ENCODE measurements around the gene GRIK4. TPM values are rescaled to one million over a fixed set of nuclear protein-coding genes. Genes with fewer than 3 reads are reported as not detected.

The GRIK4 gene
- total and polyA plus RNA-seq, 2 of the 4 experiments (the other 2 are of a cell fraction) = 0.18 to 0.38 TPM

- Histone ChIP-seq H3K4me1 (ENCODE audit: control insufficient read depth, insufficient read depth, low read length) (no peaks in the 10 kb centered on the region), H2AFZ (replicated peaks; ENCODE audit: low read length, poor library complexity) (no peak overlapping the region), H4K5ac (ENCODE audit: low read depth, low read length) (no peak overlapping the region), H3K9me1 (ENCODE audit: insufficient read depth, low read length) (no peaks in the 10 kb centered on the region), H3K23ac (ENCODE audit: low read depth, low read length) (no peak overlapping the region), H3K36me3 (ENCODE audit: control insufficient read depth, insufficient read depth, low read length) (no peaks in the 10 kb centered on the region), H3K4ac (ENCODE audit: low read depth, low read length) (no peak overlapping the region), H4K91ac (ENCODE audit: insufficient read depth, low read depth, low read length) (no peak overlapping the region), H3K14ac (replicated peaks; ENCODE audit: low read depth, low read length) (no peak overlapping the region), H3K4me2 (ENCODE audit: low read depth, low read length) (no peak overlapping the region), H3K79me1 (ENCODE audit: low read depth in 1 of 2, low read length in 2 of 2) (no peaks in the 10 kb centered on the region), H3K4me3 (ENCODE audit: insufficient read depth, low read depth, low read length) (no peak overlapping the region), H2BK120ac (ENCODE audit: low read depth, low read length) (no peak overlapping the region), H2AK5ac (ENCODE audit: low read depth, low read length) (no peak overlapping the region), H3K56ac (ENCODE audit: extremely low read depth, insufficient read depth, low read length) (no peak overlapping the region; the same call in 1 of the 2 replicates), H2AK9ac (replicated peaks; ENCODE audit: low read depth, low read length, poor library complexity) (no peak overlapping the region), H4K8ac (ENCODE audit: low read depth in 2 of 2, low read length in 2 of 2) (no peak overlapping the region), H4K20me1 (ENCODE audit: insufficient read depth, low read length) (no peaks in the 10 kb centered on the region; the same call in 1 of the 2 replicates), H2BK15ac (ENCODE audit: low read depth, low read length) (no peak overlapping the region), H3K18ac (ENCODE audit: low read depth, low read length) (no peak overlapping the region), H3K27me3 (ENCODE audit: control insufficient read depth, insufficient read depth, low read length) (peaks cover 22% of the 10 kb centered on the region), H2BK5ac (ENCODE audit: low read depth, low read length, poor library complexity, severe bottlenecking) (no peak overlapping the region), H3K27ac (ENCODE audit: insufficient read depth, low read length) (no peak overlapping the region), H2BK20ac (ENCODE audit: low read depth, low read length) (no peak overlapping the region), H3K9ac (ENCODE audit: low read depth, low read length) (no peak overlapping the region), H3K9me3 (ENCODE audit: control insufficient read depth, insufficient read depth, low read length) (no peaks in the 10 kb centered on the region)
- dilution Hi-C loops (cut with HindIII; ENCODE audit: low sequenced_read_pairs, unreplicated experiment) (no loop called here), in situ Hi-C loops (cut with MboI; ENCODE audit: low sequenced_read_pairs) (no loop called here), intact Hi-C loops (cut with micrococcal nuclease) (no loop called here)
- ATAC-seq (ENCODE audit: low read depth) (no peak), DNase-seq (no peak)
- CTCF ChIA-PET = no interaction called here
- WGBS, 2 experiments (ENCODE audit: extremely low coverage in 2 of 2, insufficient read length in 1 of 2) = 87% methylated on average over 3 of the region's 7 CpGs; no CpG with 5 or more reads in 1 of the 2 experiments
- POLR2A ChIA-PET (ENCODE audit: unreplicated experiment) = no interaction called here
- BruUV-seq (replicated peaks) = no TSS peak
- TF ChIP-seq POLR2A (IDR thresholded peaks at IDR 0.05; ENCODE audit: low read depth, low read length) = no peak
- TF ChIP-seq ELK1 (IDR thresholded peaks at IDR 0.05; ENCODE audit: borderline replicate concordance, low read depth, low read length) = no peak
- TF ChIP-seq NFE2L2 (IDR thresholded peaks at IDR 0.05; ENCODE audit: low read depth, low read length) = no peak
- TF ChIP-seq FOS (IDR thresholded peaks at IDR 0.05; ENCODE audit: low read depth, low read length) = no peak
- TF ChIP-seq CTCF (conservative IDR thresholded peaks at IDR 0.05; ENCODE audit: low read depth, low read length) = no peak
- TF ChIP-seq RFX5 (IDR thresholded peaks at IDR 0.05; ENCODE audit: low read depth, low read length) = no peak
- no peak for TF ChIP-seq RCOR1 (IDR thresholded peaks at IDR 0.05; ENCODE audit: insufficient replicate concordance, low read length)
Measured at GRCh38 chr11:120626791-120627190, 115.2 kb downstream of the GRIK4 start.
